H54 (cell line): ENCODE data around the gene BACH2.
"Not testable (repeated sequence)": the region's sequence is repeated elsewhere in the genome, so short reads cannot be mapped to it uniquely, and the experiment has no call there.

Experiments
- DNase-seq: peaks from one replicate; pipeline ENCODE4 v3.0.0; 2011; ENCODE audit warnings: low spot score, mixed read lengths; ENCODE audit not compliant: insufficient read length
- FAIRE-seq: peaks from 3 replicates; lab custom pipeline; 2011; peaks lifted over from hg19 to GRCh38; lab: Jason Lieb, UNC
- POLR2A ChIP-seq: IDR thresholded peaks from 2 replicates; pipeline ENCODE4 v1.6.1; 2011; ENCODE audit warnings: low read depth, mild to moderate bottlenecking, low read length

Gene BACH2

GRCh38 chr6:90175627-90176538, 120.8 kb downstream of the BACH2 start:
- TF ChIP-seq POLR2A: no peak
- FAIRE-seq (no peak), DNase-seq (no peak)

DNA sequence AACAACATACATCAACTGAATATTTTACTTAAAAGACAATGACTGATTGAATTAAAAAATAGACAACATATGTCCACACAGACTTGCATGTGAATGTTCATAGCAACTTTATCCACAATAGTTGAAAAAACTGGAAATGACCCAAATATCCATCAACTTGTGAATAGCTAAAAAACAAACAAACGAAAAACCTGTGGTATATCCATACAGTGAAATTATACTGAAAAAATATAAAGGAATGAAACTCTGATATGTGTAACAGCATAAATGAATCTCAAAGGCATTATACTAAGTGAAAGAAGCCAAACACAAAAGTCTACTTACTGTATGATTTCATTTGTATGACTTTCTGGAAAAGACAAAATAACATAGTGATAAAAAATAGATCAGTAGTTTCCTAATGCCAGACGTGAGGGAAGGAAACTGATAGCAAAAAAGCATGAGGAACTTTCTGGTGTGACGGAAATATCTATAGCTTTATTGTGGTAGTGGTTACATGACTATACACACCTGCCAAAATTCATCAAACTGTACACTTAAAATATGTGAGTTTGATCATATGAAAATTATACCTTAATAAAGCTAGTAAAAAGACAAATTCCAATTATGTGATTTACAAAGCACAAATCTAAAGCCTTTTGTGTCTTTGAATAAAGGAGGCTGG, 123.2 kb downstream of the BACH2 start:
- no peak for FAIRE-seq
- no peak for TF ChIP-seq POLR2A
- DNase-seq: no peak

DNA sequence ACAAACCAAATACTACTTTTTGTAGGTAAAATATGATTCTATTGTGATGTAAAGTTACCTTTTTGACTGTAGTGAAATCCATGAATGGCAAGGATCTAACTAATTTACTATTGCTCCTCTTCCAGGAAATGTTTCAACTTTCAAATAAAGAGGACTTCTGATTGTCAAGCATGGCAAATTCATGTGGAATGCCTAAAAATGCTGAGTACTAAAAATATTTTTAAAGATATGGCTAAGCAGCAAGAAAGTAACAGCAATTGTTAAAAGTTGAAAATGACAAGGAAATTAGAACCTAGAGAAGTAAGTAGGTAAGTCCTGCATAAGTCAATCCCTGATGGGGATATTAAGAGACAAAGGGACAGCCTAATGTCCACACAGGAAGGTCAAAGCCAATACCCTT, 126.0 kb downstream of the BACH2 start:
- TF ChIP-seq POLR2A: no peak
- no peak for DNase-seq
- no peak for FAIRE-seq

GRCh38 chr6:90169374-90169773, 127.3 kb downstream of the BACH2 start:
- no peak for FAIRE-seq
- TF ChIP-seq POLR2A: no peak

DNA sequence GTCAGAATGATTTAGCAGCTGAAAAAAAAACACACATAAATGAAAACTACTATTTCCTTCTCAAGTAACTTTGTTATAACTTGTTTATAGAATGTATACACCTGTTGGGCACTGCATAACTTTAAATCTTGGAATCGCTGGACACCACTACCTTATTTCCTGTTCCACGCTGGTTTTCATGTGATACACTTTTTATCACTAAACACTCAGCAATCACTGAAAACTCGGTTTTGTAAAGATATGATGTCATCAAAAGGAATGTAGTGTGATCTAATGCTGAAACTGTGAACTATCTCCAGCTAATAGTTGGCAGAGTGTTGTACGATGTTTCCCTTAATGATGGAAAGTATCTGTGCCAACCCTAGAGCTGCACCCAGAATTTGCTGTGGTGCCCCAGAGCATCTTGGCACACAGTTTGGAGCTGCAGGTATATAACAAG, 127.9 kb downstream of the BACH2 start:
- TF ChIP-seq POLR2A: no peak
- FAIRE-seq (no peak), DNase-seq (no peak)

More at GRCh38 chr6:90169374-90169773, 127.3 kb downstream of the BACH2 start:
- no peak for DNase-seq

DNA sequence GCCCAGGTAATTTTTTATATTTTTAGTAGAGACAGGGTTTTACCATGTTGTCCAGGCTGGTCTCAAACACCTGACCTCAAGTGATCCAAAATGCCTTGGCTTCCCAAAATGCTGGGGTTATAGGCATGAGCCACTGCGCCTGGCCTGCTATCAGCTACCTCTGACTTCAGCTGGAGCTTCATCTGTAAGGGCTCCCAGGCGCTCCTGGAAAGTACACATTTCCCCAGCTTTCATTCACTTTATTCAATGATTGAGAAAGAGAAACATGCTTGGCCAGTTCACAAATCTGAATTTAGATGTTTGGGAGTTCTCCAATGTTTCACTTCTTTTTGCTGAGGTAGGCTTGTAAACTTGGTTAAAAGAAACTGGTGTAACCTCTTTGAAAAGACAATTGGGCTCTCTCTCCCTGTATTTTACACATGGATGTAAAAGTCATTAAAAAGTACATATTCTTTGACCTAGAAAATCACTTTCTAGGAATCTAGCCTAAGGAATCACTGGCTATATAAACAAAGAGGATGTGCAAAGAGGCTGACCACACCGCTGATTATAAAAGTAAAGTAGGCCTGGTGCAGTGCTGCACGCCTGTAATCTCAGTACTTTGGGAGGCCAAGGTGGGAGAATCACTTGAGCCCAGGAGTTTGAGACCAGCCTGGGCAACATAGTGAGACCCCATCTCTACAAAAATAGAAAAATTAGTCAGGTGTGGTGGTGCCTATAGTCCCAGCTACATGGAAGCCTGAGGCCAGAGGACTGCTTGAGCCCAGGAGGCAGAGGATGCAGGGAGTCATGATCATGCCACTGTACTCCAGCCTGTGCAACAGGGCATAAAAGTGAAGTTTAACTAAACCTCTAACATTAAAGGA, 128.9 kb downstream of the BACH2 start:
- TF ChIP-seq POLR2A: no peak
- DNase-seq: no peak

DNA sequence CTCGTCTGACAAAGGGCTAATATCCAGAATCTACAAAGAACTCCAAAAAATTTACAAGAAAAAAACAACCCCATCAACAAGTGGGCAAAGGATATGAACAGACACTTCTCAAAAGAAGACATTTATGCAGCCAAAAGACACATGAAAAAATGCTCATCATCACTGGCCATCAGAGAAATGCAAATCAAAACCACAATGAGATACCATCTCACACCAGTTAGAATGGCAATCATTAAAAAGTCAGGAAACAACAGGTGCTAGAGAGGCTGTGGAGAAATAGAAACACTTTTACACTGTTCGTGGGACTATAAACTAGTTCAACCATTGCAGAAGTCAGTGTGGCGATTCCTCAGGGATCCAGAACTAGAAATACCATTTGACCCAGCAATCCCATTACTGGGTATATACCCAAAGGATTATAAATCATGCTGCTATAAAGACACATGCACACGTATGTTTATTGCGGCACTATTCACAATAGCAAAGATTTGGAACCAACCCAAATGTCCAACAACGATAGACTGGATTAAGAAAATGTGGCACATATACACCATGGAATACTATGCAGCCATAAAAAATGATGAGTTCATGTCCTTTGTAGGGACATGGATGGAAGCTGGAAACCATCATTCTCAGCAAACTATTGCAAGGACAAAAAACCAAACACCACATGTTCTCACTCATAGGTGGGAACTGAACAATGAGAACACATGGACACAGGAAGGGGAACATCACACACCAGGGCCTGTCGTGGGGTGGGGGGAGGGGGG, 130.3 kb downstream of the BACH2 start:
- DNase-seq, FAIRE-seq: not testable (repeated sequence)

More for the DNA sequence above, 128.9 kb downstream of the BACH2 start:
- no peak for FAIRE-seq

DNA sequence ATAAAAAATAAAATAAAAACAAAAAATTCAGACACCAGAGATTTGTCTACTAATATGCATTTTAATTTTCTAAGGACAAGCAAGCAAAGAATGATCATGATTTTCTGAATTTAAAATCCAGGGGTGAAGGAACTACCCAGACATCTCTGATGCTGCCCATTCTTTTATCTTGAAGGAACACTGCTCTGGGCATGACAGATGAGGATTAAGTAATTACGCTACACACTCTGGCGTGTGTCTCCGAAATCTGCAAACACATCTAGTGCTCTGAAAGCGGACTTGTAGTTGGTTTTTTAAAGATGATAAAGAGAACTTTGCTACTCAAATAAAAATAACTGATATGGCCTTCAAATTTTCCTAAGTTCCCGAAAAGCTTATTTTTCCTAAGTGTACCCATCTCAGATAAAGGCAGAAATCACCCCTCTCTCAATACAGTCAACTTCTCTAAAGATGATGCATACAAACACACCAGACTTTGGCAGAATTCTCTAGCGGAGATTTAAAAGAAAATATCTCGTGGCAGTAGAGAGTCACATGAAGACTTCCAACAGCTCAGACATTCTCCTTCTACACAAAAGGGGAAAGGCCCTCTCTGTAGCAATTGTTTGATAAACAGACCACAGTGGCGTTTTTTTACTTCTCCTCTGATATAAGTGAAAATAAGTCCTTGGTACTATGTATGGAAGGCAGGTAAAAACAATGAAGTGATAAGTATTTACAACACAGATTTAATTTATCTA, 133.8 kb downstream of the BACH2 start:
- no peak for FAIRE-seq
- DNase-seq: no peak
- no peak for TF ChIP-seq POLR2A

GRCh38 chr6:90160013-90160412, 136.6 kb downstream of the BACH2 start:
- DNase-seq (no peak), FAIRE-seq (no peak)
- no peak for TF ChIP-seq POLR2A

DNA sequence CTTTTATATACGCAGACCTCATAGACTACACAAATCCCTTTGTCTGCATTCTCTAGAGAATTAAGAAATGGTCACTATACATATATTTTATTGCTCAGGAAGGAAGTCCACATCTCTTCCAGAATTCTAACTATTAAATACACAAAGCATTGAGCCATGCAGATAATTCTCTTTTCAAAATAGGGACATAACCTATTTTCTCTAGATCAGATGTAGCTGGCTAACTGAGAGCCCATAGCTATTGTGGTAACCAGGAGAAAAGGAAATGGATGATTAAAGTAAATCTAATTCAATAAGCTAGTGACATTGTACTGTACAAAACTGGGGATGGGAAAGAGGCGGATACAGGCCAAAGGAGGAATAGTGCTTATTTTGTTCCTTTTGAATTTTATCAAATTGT, 137.2 kb downstream of the BACH2 start:
- DNase-seq (no peak), FAIRE-seq (no peak)
- TF ChIP-seq POLR2A: no peak

DNA sequence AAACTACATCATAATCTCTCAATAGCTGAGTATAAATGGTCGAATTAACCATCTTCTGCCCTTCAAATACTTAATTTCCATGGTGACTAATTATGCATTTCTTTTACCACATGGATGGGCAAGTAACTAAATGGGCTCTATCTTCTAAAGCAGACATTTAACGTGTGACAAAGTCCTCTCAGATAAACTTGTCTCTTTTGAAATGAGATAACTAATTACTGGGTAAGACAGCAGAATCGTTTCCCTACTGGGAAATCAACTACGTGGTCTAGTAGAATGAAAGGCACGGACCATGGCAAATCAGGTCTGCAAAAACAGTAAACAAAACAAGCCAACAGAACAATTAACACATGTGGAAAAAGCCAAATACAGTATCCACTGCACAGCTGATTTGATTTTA, 137.7 kb downstream of the BACH2 start:
- FAIRE-seq: no peak
- DNase-seq: no peak
- no peak for TF ChIP-seq POLR2A

GRCh38 chr6:90157441-90157840, 139.2 kb downstream of the BACH2 start:
- no peak for DNase-seq
- no peak for FAIRE-seq
- no peak for TF ChIP-seq POLR2A

DNA sequence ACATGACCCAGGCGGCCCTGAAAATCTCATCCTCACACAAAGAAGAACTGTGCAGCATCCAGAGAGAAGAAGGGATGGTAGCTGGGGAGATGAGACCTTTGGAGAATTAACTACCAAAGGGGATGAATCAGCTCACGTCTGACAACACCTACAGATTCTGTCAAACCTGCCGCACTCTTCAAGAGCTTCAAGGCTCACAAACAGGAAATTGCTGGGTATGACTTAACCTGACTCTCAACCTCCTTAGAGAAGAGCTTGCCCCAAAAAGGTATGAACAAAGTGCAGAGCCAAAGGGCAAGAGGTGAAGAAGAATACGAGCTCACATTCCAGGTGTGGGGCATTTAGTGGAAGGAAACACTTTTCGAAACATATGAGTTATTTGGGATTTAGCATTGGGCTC, 139.8 kb downstream of the BACH2 start:
- FAIRE-seq: no peak

More for the DNA sequence above, 139.8 kb downstream of the BACH2 start:
- no peak for TF ChIP-seq POLR2A
- no peak for DNase-seq
